PFSK-1 (cell line): ENCODE measurements around the gene FBN3.

Experiments
- FOXP2 ChIP-seq: optimal IDR thresholded peaks from 2 replicates; pipeline ENCODE3; 2011; ENCODE audit warnings: borderline replicate concordance, control low read depth, inconsistent platforms; ENCODE audit not compliant: insufficient read depth; ENCODE audit errors: extremely low read length, extremely low read depth
- POLR2AphosphoS5 ChIP-seq: IDR thresholded peaks from 2 replicates; pipeline ENCODE4 v1.6.1; 2012; ENCODE audit warnings: low read depth, mild to moderate bottlenecking, control low read depth, low read length, moderate library complexity
- SIN3A ChIP-seq: IDR thresholded peaks from 2 replicates; pipeline ENCODE4 v1.6.1; 2012; ENCODE audit warnings: mild to moderate bottlenecking, low read length, moderate library complexity, borderline replicate concordance; ENCODE audit not compliant: insufficient read depth
- TF ChIP-seq, protein P1 (sequence below), 2 experiments: IDR thresholded peaks; 2 replicates each; pipeline versions ENCODE4 v1.6.1 to v1.8.0; 2011 to 2012; ENCODE audit warnings: low read depth in 2 of 2, low read length in 2 of 2, control low read depth in 1 of 2, inconsistent platforms in 1 of 2, mild to moderate bottlenecking in 1 of 2, moderate library complexity in 1 of 2; ENCODE audit not compliant: insufficient read depth in 1 of 2

DNA sequence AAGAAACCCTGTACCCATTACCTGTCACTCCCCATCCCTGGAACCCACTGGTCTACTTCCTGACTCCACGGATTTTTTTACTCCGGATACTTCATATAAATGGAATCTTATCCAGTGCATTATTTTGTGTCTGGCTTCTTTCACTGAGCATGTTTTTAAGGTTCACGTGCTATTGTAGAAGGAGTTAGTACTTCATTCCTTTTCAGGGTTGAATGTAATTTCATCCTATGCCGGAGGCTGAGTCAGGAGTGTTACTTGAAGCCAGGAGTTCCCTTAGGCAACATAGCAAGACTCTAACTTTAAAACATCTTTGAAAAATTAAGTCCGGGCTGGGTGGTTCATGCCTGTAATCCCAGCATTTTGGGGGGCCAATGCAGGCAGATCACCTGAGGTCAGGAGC lies 126.0 kb downstream of the FBN3 start:
- no peak for TF ChIP-seq POLR2AphosphoS5
- TF ChIP-seq FOXP2: no peak
- no peak for TF ChIP-seq SIN3A
- TF ChIP-seq, protein P1, sequence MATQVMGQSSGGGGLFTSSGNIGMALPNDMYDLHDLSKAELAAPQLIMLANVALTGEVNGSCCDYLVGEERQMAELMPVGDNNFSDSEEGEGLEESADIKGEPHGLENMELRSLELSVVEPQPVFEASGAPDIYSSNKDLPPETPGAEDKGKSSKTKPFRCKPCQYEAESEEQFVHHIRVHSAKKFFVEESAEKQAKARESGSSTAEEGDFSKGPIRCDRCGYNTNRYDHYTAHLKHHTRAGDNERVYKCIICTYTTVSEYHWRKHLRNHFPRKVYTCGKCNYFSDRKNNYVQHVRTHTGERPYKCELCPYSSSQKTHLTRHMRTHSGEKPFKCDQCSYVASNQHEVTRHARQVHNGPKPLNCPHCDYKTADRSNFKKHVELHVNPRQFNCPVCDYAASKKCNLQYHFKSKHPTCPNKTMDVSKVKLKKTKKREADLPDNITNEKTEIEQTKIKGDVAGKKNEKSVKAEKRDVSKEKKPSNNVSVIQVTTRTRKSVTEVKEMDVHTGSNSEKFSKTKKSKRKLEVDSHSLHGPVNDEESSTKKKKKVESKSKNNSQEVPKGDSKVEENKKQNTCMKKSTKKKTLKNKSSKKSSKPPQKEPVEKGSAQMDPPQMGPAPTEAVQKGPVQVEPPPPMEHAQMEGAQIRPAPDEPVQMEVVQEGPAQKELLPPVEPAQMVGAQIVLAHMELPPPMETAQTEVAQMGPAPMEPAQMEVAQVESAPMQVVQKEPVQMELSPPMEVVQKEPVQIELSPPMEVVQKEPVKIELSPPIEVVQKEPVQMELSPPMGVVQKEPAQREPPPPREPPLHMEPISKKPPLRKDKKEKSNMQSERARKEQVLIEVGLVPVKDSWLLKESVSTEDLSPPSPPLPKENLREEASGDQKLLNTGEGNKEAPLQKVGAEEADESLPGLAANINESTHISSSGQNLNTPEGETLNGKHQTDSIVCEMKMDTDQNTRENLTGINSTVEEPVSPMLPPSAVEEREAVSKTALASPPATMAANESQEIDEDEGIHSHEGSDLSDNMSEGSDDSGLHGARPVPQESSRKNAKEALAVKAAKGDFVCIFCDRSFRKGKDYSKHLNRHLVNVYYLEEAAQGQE (IDR thresholded peaks at IDR 0.05; ENCODE audit: insufficient read depth in 1 of 2, low read depth in 2 of 2, low read length in 2 of 2): no peak
